HUES6 (cell line): ENCODE results near the gene PCBD1.
"Not testable (repeated sequence)": the region's sequence is repeated elsewhere in the genome, so short reads cannot be mapped to it uniquely, and the experiment has no call there.

ENCODE experiments used
- H3K27ac ChIP-seq: 2 replicates; pipeline ENCODE4 v1.7.0; 2013; ENCODE audit warnings: low read depth, mild to moderate bottlenecking, low read length, inconsistent platforms
- H3K27me3 ChIP-seq: 2 replicates; pipeline ENCODE4 v1.6.1; 2013; ENCODE audit warnings: low read length; ENCODE audit not compliant: control insufficient read depth, insufficient read depth
- H3K36me3 ChIP-seq: 2 replicates; pipeline ENCODE4 v1.6.1; 2013; ENCODE audit warnings: low read length; ENCODE audit not compliant: control insufficient read depth, insufficient read depth
- H3K4me1 ChIP-seq: 2 replicates; pipeline ENCODE4 v1.6.1; 2013; ENCODE audit warnings: low read length; ENCODE audit not compliant: control insufficient read depth, insufficient read depth
- H3K4me3 ChIP-seq: 2 replicates; pipeline ENCODE4 v1.5.1; 2013; ENCODE audit warnings: low read depth, low read length
- H3K9ac ChIP-seq: one replicate; pipeline ENCODE4 v1.6.1; 2013; ENCODE audit warnings: mild to moderate bottlenecking, low read length
- H3K9me3 ChIP-seq: 2 replicates; pipeline ENCODE4 v1.6.1; 2013; ENCODE audit warnings: low read depth, low read length; ENCODE audit not compliant: control insufficient read depth, insufficient read depth

The PCBD1 gene

GRCh38 chr10:70927189-70927943 lies 39.0 kb upstream of the PCBD1 start:
- H3K4me1 ChIP-seq, result no peaks in the 10 kb centered on the region
- no peak overlapping the region for H3K27ac ChIP-seq
- no peaks in the 10 kb centered on the region; the same call in 1 of the 2 replicates for H3K27me3 ChIP-seq
- no peaks in the 10 kb centered on the region for H3K9me3 ChIP-seq
- no peak overlapping the region for H3K9ac ChIP-seq
- no peaks in the 10 kb centered on the region for H3K36me3 ChIP-seq
- H3K4me3 ChIP-seq, result no peak overlapping the region

- Histone ChIP-seq H3K36me3 (no peaks in the 10 kb centered on the region), H3K27ac (no peak overlapping the region), H3K4me3 (no peak overlapping the region), H3K4me1 (no peaks in the 10 kb centered on the region), H3K27me3 (no peaks in the 10 kb centered on the region; the same call in 1 of the 2 replicates), H3K9me3 (no peaks in the 10 kb centered on the region), H3K9ac (no peak overlapping the region)
These were observed 38.0 kb upstream of the PCBD1 start for GRCh38 chr10:70926226-70927000.

- Histone ChIP-seq H3K36me3 (no peaks in the 10 kb centered on the region), H3K9me3 (no peaks in the 10 kb centered on the region), H3K4me3 (no peak overlapping the region), H3K4me1 (no peaks in the 10 kb centered on the region), H3K27ac (no peak overlapping the region), H3K9ac (no peak overlapping the region), H3K27me3 (no peaks in the 10 kb centered on the region; the same call in 1 of the 2 replicates)
These were observed 37.2 kb upstream of the PCBD1 start for GRCh38 chr10:70925377-70926225.

- Histone ChIP-seq H3K36me3 (no peaks in the 10 kb centered on the region), H3K4me3 (no peak overlapping the region), H3K9me3 (no peaks in the 10 kb centered on the region), H3K9ac (no peak overlapping the region), H3K27me3 (no peaks in the 10 kb centered on the region; the same call in 1 of the 2 replicates), H3K27ac (no peak overlapping the region), H3K4me1 (no peaks in the 10 kb centered on the region)
These were observed 35.3 kb upstream of the PCBD1 start for GRCh38 chr10:70923696-70924095.

- H3K4me3 ChIP-seq, result no peak overlapping the region
- H3K9me3 ChIP-seq, result no peaks in the 10 kb centered on the region
- H3K27ac ChIP-seq, result no peak overlapping the region
- H3K9ac ChIP-seq, result no peak overlapping the region
- no peaks in the 10 kb centered on the region; the same call in 1 of the 2 replicates for H3K27me3 ChIP-seq
- no peaks in the 10 kb centered on the region for H3K4me1 ChIP-seq
- no peaks in the 10 kb centered on the region for H3K36me3 ChIP-seq
These were observed 32.9 kb upstream of the PCBD1 start for GRCh38 chr10:70921285-70921684.

- H3K27me3 ChIP-seq, result no peaks in the 10 kb centered on the region
These were observed 32.2 kb upstream of the PCBD1 start for GRCh38 chr10:70920519-70920918.

GRCh38 chr10:70919906-70920305 lies 31.5 kb upstream of the PCBD1 start:
- not testable (repeated sequence) for H3K36me3 ChIP-seq, H3K27me3 ChIP-seq, H3K4me3 ChIP-seq, H3K9me3 ChIP-seq, H3K9ac ChIP-seq, H3K27ac ChIP-seq, H3K4me1 ChIP-seq

More at GRCh38 chr10:70920519-70920918, 32.2 kb upstream of the PCBD1 start:
- H3K36me3 ChIP-seq, result no peaks in the 10 kb centered on the region
- no peak overlapping the region for H3K4me3 ChIP-seq
- H3K9ac ChIP-seq, result no peak overlapping the region
- H3K4me1 ChIP-seq, result no peaks in the 10 kb centered on the region
- no peak overlapping the region for H3K27ac ChIP-seq
- no peaks in the 10 kb centered on the region for H3K9me3 ChIP-seq

- Histone ChIP-seq H3K4me1 (no peaks in the 10 kb centered on the region), H3K9ac (no peak overlapping the region), H3K27me3 (no peaks in the 10 kb centered on the region; the same call in 1 of the 2 replicates), H3K9me3 (no peaks in the 10 kb centered on the region), H3K4me3 (no peak overlapping the region), H3K27ac (no peak overlapping the region), H3K36me3 (no peaks in the 10 kb centered on the region)
These were observed 30.6 kb upstream of the PCBD1 start for GRCh38 chr10:70918851-70919530.

- Histone ChIP-seq H3K4me3 (no peak overlapping the region), H3K27me3 (no peaks in the 10 kb centered on the region; the same call in 1 of the 2 replicates)
These were observed 29.3 kb upstream of the PCBD1 start for GRCh38 chr10:70917635-70918034.

GRCh38 chr10:70917226-70917625 lies 28.9 kb upstream of the PCBD1 start:
- Histone ChIP-seq H3K9me3 (no peaks in the 10 kb centered on the region), H3K27me3 (no peaks in the 10 kb centered on the region; the same call in 1 of the 2 replicates), H3K4me1 (no peaks in the 10 kb centered on the region), H3K27ac (no peak overlapping the region), H3K9ac (no peak overlapping the region), H3K36me3 (no peaks in the 10 kb centered on the region), H3K4me3 (no peak overlapping the region)

More at GRCh38 chr10:70917635-70918034, 29.3 kb upstream of the PCBD1 start:
- Histone ChIP-seq H3K4me1 (no peaks in the 10 kb centered on the region), H3K27ac (no peak overlapping the region), H3K9ac (no peak overlapping the region), H3K36me3 (no peaks in the 10 kb centered on the region), H3K9me3 (no peaks in the 10 kb centered on the region)
